ENCODE data around the gene NUDT7. TPM values are rescaled to one million over a fixed set of nuclear protein-coding genes. Genes with fewer than 3 reads are reported as not detected.

The NUDT7 gene
- total RNA-seq, 4 donors from 2014 or later, result 6.8 to 16.2 (median 11.0) TPM

DNA sequence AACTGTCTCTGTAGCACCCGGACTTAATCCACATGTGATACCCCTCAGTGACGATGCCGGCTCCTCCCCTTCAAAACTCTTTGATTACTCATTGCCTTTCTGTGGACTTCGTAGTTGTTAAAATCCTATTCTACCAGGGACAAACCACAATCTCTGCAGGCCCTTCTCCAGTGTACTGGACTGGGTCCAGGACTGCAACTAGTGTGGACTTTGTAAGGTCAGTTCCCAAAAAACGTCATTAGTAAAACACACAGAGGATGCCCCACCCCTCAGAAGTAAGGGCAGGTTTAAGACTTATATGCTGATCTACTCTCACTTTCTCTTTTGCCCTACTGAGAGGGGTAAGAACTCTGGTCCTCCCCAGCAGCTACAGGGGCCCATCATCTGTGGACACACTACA, 10.5 kb upstream of the NUDT7 start:
- H3K27me3 ChIP-seq, result peaks cover 0 to 5% (median 0%) of the 10 kb centered on the region in 4 donors
- no peak overlapping the region for H3K27ac ChIP-seq (replicated peaks in 1 of 4)
- H3K36me3 ChIP-seq, result no peaks in the 10 kb centered on the region
- no peaks in the 10 kb centered on the region for H3K4me1 ChIP-seq
- 50% methylated on average over 5 of the region's 5 CpGs for whole genome bisulfite sequencing
- peak; percentile 70 for DNase-seq (ENCODE audit: extremely low spot score)
- no peak for TF ChIP-seq EP300 (IDR thresholded peaks at IDR 0.05)
- no peak for TF ChIP-seq POLR2AphosphoS5 (IDR thresholded peaks at IDR 0.05)
- TF ChIP-seq, protein P1, sequence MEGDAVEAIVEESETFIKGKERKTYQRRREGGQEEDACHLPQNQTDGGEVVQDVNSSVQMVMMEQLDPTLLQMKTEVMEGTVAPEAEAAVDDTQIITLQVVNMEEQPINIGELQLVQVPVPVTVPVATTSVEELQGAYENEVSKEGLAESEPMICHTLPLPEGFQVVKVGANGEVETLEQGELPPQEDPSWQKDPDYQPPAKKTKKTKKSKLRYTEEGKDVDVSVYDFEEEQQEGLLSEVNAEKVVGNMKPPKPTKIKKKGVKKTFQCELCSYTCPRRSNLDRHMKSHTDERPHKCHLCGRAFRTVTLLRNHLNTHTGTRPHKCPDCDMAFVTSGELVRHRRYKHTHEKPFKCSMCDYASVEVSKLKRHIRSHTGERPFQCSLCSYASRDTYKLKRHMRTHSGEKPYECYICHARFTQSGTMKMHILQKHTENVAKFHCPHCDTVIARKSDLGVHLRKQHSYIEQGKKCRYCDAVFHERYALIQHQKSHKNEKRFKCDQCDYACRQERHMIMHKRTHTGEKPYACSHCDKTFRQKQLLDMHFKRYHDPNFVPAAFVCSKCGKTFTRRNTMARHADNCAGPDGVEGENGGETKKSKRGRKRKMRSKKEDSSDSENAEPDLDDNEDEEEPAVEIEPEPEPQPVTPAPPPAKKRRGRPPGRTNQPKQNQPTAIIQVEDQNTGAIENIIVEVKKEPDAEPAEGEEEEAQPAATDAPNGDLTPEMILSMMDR (IDR thresholded peaks at IDR 0.05), result no peak
- no peak for TF ChIP-seq POLR2A (IDR thresholded peaks at IDR 0.05; ENCODE audit: low read depth)
- no peaks in the 10 kb centered on the region for H3K9me3 ChIP-seq
- intact Hi-C loops (cut with DNase I), result no loop called here
- H3K4me3 ChIP-seq, result no peak overlapping the region

DNA sequence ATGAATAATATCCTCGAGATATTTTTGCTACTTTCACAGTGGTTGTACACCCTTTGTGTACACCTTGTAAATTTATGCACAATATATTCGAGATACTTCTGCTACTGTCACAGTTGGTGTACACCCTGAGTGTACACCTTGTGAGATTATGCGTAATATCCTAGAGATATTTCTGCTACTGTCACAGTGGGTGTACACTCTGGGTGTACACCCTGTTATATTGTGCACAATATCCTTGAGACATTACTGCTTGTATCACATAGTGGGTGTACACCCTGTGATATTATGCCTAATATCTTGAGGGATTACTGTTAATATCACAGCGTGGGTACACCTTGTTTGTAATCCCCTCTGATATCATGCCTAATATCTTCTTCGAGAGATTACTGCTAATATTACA, 7.2 kb upstream of the NUDT7 start:
- H3K9me3 ChIP-seq, result no peaks in the 10 kb centered on the region
- H3K27me3 ChIP-seq, result no peaks in the 10 kb centered on the region
- no peak overlapping the region for H3K4me3 ChIP-seq
- H3K4me1 ChIP-seq, result no peaks in the 10 kb centered on the region
- TF ChIP-seq, protein P1 (IDR thresholded peaks at IDR 0.05), result no peak
- TF ChIP-seq EP300 (IDR thresholded peaks at IDR 0.05), result no peak
- no peak for TF ChIP-seq POLR2AphosphoS5 (IDR thresholded peaks at IDR 0.05)
- TF ChIP-seq POLR2A (IDR thresholded peaks at IDR 0.05; ENCODE audit: low read depth), result no peak
- 83% methylated on average over 5 of the region's 5 CpGs for WGBS
- H3K27ac ChIP-seq (replicated peaks in 1 of 4), result no peak overlapping the region
- intact Hi-C loops (cut with DNase I), result no loop called here
- DNase-seq (ENCODE audit: extremely low spot score), result no peak
- no peaks in the 10 kb centered on the region for H3K36me3 ChIP-seq

DNA sequence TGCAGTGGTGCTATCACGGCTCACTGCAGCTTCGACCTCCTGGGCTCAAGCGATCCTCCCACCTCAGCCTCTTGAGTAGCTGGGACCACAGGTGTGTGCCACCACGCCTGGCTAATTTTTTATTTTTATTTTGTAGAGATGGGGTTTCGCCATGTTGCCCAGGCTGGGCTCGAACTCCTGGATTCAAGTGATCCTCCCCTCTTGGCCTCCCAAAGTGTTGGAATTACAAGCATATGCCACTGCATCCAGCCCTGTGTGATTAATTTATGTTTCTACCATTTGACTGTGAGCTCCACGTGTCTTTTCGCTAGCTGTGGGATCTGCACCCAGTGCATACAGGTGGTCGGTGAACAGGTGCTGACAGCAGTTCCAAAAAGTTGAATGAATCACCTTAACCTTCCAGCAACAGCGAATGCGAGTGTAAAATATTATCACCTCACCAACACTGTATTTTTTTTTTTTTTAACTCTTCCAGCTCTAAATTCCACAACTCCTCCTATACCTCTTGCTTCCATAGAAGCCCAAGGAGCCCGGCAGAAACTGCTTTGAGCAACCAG, 484 bp upstream of the NUDT7 start:
- intact Hi-C loops (cut with DNase I), result no loop called here
- Histone ChIP-seq H3K4me1 (peaks cover 8 to 16% (median 12%) of the 10 kb centered on the region in 4 donors), H3K4me3 (peak overlapping the region; percentile 69 to 87 (median 79)), H3K27ac (replicated peaks in 1 of 4) (peak overlapping the region in 3 of 4 donors; percentile 16 to 89 (median 88)), H3K27me3 (no peaks in the 10 kb centered on the region), H3K9me3 (no peaks in the 10 kb centered on the region), H3K36me3 (peaks cover 0 to 14% (median 4%) of the 10 kb centered on the region in 4 donors)
- no peak for TF ChIP-seq POLR2A (IDR thresholded peaks at IDR 0.05; ENCODE audit: low read depth)
- TF ChIP-seq EP300 (IDR thresholded peaks at IDR 0.05), result no peak
- TF ChIP-seq POLR2AphosphoS5 (IDR thresholded peaks at IDR 0.05), result no peak
- TF ChIP-seq, protein P1 (IDR thresholded peaks at IDR 0.05), result no peak
- WGBS, result 61% methylated on average over 12 of the region's 12 CpGs
- DNase-seq (ENCODE audit: extremely low spot score), result no peak

DNA sequence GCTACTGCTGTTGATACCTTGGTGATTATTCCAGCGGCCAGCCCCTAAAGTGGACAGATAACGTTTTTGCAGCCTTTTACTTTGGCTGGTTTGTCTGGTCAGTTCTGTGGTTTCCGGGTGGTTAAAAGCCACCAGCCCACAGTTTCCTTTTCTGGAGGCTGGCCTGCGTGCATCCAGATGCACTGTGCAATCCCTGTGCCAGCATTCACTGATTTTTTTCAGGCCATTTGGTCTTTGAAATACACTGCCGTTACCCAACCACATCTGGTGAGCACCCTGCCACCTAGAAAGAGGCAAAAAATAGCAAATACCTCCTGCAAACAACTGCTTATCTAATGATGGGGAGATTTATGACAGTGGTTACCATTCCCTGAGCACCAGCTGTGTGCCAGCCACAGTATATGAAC, 797 bp downstream of the NUDT7 start:
- no peak for DNase-seq (ENCODE audit: extremely low spot score)
- intact Hi-C loops (cut with DNase I), result no loop called here
- peak overlapping the region; percentile 82 to 90 (median 88) for H3K27ac ChIP-seq (replicated peaks in 1 of 4)
- no peaks in the 10 kb centered on the region for H3K9me3 ChIP-seq
- peak overlapping the region; percentile 69 to 87 (median 79) for H3K4me3 ChIP-seq
- 1% methylated on average over 5 of the region's 5 CpGs for WGBS
- no peaks in the 10 kb centered on the region for H3K27me3 ChIP-seq
- peaks cover 0 to 20% (median 7%) of the 10 kb centered on the region in 4 donors for H3K36me3 ChIP-seq
- H3K4me1 ChIP-seq, result peaks cover 8 to 16% (median 12%) of the 10 kb centered on the region in 4 donors
- TF ChIP-seq POLR2A (IDR thresholded peaks at IDR 0.05; ENCODE audit: low read depth), result no peak
- TF ChIP-seq POLR2AphosphoS5 (IDR thresholded peaks at IDR 0.05), result no peak
- TF ChIP-seq, protein P1 (IDR thresholded peaks at IDR 0.05), result no peak
- no peak for TF ChIP-seq EP300 (IDR thresholded peaks at IDR 0.05)

DNA sequence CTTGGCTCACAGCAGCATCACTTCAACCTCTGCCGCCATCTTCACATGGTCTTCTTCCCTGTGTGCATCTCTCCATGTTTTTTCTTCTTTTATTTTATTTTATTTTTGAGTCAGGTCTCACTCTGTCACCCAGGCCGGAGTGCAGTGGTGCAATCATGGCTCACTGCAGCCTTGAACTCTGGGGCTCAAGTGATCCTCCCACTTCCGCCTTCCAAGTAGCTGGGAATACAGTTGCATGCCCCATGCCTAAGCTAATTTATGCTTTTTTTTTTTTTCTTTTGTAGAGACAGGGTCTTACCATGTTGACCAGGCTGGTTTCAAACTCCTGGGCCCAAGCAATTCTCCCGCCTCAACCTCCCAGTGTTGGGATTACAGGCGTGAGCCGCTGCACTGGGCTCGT, 1.9 kb downstream of the NUDT7 start:
- Histone ChIP-seq H3K27me3 (no peaks in the 10 kb centered on the region), H3K36me3 (peaks cover 0 to 26% (median 7%) of the 10 kb centered on the region in 4 donors), H3K27ac (replicated peaks in 1 of 4) (no peak overlapping the region), H3K9me3 (no peaks in the 10 kb centered on the region), H3K4me1 (peaks cover 8 to 16% (median 12%) of the 10 kb centered on the region in 4 donors), H3K4me3 (no peak overlapping the region)
- TF ChIP-seq POLR2A (IDR thresholded peaks at IDR 0.05; ENCODE audit: low read depth), result no peak
- no peak for TF ChIP-seq POLR2AphosphoS5 (IDR thresholded peaks at IDR 0.05)
- TF ChIP-seq, protein P1 (IDR thresholded peaks at IDR 0.05), result no peak
- intact Hi-C loops (cut with DNase I), result no loop called here
- no peak for DNase-seq (ENCODE audit: extremely low spot score)
- 97% methylated on average over 7 of the region's 7 CpGs for WGBS

Data from esophagus muscularis mucosa (tissue), 4 donors.